ENCODE results near the gene ANKRD26.
"Not testable (repeated sequence)": the region's sequence is repeated elsewhere in the genome, so short reads cannot be mapped to it uniquely, and the experiment has no call there.

ANKRD26 gene

GRCh38 chr10:27099916-27100812, at the start of gene ANKRD26:
ANKRD26 (minus strand) TSS chr10:27100494; CDS start chr10:27100326, 168 bp downstream.
- DNase-seq: peak; percentile 96

DNA sequence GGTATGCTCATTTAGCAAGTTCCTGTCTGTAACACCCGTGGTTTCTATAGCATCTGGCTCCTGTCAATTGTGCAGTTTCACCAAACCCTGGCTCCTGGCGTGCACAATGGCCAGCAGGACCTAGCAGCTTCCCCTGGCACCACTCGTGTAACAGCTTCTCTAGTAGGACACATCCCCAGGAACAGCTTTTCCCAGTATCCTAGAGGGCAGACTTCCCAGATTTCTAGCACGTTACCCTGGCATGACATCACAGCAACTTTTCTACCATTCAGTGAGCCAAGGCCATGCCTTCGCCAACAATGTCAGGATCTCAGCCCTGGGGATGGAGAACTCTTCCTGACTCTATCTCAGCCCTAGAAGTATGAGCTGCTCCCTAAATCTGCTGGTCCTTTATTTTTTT, 47.4 kb upstream of the ANKRD26 start:
- DNase-seq: no peak

DNA sequence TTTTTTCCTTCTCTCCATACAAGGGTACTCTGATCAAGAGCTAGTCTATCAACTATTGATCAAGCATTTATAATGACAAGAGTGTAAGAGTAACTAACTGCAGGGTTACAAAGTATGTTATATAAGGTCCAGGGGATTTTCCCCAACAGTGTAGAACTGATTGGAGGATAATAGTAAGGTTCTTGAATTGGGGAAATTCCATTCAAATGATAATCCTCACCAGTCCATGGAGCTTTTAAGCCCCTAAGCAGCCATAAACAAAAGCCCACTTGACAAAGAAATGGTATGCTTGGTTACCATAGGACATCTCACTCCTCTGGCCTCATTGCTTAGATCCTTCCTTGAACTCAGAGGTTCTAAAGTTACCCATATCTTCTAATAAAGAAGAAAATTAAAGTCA, 45.6 kb upstream of the ANKRD26 start:
- DNase-seq: no peak

DNA sequence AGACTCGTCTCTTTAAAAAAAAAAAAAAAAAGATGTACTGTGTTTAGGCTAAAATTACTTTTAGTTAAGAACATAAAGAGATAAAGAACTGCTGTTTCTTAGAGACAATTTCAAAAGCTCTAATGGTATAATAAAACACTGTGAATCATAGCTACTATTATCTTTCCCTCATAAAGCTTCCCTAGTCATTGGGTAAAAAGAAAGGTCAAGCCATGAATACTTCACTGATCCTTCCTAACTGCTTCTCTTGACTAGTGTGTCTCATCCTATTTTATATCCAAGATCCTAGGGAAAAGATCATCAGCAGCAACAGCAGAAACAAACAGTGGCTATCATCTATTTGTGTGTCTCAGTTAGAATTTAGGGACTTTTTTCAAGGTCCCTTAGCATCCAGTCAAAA, 43.4 kb upstream of the ANKRD26 start:
- DNase-seq: no peak

GRCh38 chr10:27138277-27138676, 38.0 kb upstream of the ANKRD26 start:
- DNase-seq: no peak

DNA sequence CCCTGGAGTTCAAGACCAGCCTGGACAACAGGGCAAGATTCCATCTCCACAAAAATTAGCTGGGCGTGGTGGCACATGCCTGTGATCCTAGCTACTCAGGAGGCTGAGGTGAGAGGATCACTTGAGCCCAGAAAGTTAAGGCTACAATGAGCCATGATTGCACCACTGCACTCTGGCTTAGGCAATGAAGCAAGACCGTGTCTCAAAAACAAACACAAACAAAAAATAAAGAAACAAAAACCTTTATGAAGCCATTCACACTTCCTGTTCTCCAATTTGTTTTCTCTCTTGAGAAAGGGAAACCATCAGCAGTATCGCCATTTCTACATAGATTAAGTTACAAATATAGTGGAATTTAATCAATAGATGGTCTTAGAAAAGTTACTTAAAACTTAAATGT, 34.1 kb upstream of the ANKRD26 start:
- DNase-seq: no peak

DNA sequence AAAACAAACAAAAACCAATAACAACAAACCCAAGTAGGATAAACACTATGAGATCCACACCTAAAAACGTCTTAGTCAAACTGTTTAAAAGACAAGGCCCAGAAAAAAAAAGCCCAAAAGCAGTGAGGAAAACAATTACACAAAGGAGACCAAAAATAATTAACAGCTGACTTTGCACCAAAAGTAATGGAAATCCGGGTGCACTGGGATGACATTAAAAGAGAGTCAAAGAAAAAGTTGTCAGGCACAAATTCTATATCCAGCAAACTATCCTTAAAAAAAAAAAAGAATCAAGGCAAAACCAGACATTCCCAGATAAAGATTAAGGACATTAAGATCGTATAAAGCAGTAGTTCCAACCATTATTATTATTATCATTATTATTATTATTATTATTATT, 7.9 kb upstream of the ANKRD26 start:
- DNase-seq: no peak

- no peak for DNase-seq
These were observed 4.6 kb upstream of the ANKRD26 start for GRCh38 chr10:27104919-27105318.

DNA sequence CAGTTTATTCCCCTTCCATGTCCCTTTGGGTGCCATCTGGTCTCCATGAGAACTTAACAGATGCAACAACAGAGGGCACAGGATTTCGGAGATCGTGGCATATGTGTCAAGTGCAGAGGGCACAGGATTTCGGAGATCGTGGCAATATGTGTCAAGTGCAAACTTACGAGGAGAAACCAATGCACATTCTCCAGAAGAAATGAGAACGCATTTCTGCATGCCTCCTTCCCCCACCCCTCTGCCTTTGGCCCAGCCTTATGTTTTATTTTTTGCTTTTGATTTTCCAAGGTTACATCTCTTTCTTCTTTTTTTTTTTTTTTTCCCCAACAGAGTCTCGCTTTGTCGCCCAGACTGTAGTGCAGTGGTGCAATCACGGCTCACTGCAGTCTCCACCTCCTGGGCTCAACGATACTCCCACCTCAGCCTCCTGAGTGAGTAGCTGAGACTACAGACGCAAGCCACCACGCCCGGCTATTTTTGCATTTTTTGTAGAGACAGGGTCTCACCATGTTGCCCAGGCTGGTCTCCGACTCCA, 586 bp upstream of the ANKRD26 start:
- no peak for DNase-seq

DNA sequence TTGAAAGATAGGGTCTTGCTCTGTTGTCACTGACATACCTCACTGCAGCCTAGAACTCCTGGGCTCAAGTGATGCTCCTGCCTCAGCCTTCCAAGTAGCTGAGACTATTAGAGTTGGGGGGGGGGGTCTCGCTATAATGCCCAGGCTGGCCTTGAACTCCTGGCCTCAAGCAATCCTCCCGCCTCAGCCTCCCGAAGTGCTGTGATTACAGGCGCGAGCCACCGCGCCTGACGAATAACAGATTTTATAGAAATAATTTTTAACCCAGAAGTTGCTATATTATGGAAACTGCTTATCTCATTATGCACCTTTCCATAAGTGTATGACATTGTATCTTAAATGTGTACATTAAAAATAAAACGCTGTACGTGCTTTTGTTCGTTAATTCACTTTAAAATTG, 846 bp downstream of the ANKRD26 start:
- DNase-seq: no peak

- no peak for DNase-seq
These were observed 11.9 kb downstream of the ANKRD26 start for GRCh38 chr10:27088119-27089044.

- DNase-seq: no peak
These were observed 27.7 kb downstream of the ANKRD26 start for GRCh38 chr10:27072436-27073114.

DNA sequence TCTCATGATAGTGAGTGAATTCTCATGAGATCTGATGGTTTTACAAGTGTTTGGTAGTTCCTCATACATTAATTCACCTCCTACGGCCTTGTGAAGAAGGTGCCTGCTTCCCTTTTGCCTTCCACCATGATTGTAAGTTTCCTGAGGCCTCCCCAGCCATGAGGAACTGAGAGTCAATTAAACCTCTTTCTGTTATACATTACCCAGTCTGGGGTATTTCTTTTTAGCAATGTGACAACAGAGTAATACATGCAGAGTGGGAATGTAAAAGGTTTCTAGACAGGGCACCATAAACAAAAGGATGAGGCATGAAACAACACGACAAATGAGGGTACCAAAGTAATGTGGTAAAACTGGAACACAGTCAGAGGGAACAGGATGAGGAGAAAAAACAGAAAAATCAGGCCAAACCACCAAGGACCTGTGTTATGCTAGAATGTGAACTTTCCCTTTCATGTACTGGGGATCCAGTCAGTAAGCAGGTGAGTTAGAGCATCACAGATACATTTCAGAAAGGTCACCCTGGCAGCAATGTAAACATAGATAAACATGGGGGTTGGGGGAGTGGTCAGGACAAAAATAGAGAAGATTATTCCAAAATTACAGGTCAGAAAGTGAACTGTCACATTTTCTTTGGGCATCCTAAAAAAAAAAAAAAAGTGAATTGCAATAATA, 31.9 kb downstream of the ANKRD26 start:
- no peak for DNase-seq

GRCh38 chr10:27065084-27065483, 35.2 kb downstream of the ANKRD26 start:
- DNase-seq: no peak

- no peak for DNase-seq
These were observed 47.6 kb downstream of the ANKRD26 start for GRCh38 chr10:27052656-27053055.

GRCh38 chr10:27045247-27045646, 55.0 kb downstream of the ANKRD26 start:
- DNase-seq: not testable (repeated sequence)

DNA sequence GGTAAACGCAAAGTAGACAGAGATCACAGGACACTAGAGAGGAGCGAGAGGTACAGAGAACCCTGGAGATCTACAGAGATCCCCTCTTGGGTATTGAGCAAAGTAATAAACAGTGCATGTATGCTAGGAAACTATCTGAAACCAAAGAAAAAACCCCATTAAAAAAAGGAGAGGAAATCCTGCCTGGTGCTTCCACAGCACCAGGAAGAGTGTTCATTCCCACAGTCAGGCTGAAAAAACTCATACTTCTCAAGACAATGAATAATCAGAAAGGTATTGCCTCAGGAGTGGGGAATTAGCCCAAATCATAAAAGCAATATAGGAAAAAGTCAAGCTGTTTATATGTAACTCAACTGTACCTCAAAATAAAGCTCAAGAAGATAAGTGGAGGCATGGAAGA, 59.1 kb downstream of the ANKRD26 start:
- DNase-seq: peak; percentile 8

DNA sequence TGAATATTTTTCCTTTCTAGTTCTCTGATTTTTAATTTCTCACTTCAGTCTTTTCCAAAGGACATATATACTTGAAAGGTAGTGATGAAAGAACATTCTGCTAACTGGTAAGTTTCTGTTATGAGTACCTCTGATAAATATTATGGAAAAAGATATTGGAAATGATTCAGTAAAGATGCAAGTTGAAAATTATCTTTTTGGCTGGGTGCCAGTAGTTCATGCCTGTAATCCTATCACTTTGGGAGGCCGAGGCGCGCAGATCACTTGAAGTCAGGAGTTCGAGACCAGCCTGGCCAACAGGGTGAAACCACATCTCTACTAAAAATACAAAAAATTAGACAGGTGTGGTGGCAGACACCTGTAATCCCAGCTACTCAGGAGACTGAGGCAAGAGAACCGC, 62.1 kb downstream of the ANKRD26 start:
- no peak for DNase-seq

- no peak for DNase-seq
These were observed 65.1 kb downstream of the ANKRD26 start for GRCh38 chr10:27035163-27035562.

GRCh38 chr10:27030060-27030459, 70.2 kb downstream of the ANKRD26 start:
- no peak for DNase-seq

- no peak for DNase-seq
These were observed 78.2 kb downstream of the ANKRD26 start for GRCh38 chr10:27022048-27022447.

DNA sequence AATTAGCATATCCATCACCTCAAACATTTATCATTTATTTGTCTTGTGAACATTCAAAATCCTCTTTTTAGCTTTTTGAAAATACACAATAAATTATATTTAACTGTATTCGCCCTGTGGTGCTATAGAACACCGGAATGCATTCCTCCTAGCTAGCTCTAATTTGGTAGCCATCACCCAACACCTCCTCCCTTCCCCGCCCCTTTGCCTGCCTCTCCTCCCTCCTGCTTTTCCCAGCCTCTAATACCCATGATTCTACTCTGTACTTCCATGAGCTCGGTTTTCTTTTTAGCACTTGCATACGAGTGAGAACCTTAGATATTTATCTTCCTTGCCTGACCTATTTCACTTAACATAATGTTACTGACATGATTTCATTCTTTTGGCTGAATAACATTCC, 80.1 kb downstream of the ANKRD26 start:
- DNase-seq: no peak

Measured in fibroblast of skin of right biceps (primary cell).